HEK293T (cell line): ENCODE data around the gene MBOAT2.

ENCODE experiments used
- CTCF ChIA-PET: fragments of 350-600 bp; formaldehyde crosslinking; extraction: SDS; loops from one replicate; lab custom pipeline; 2021; ENCODE audit warnings: antibody characterized with exemption, inconsistent platforms; lab: Yijun Ruan, JAX
- POLR2A ChIA-PET: fragments of 350-600 bp; formaldehyde crosslinking; extraction: SDS; loops from one replicate; lab custom pipeline; 2020; ENCODE audit warnings: antibody characterized with exemption, inconsistent platforms; lab: Yijun Ruan, JAX
- DNase-seq: peaks from one replicate; pipeline ENCODE4 v3.0.0; 2012; ENCODE audit warnings: mixed read lengths; ENCODE audit errors: extremely low spot score
- ARNT ChIP-seq: fragments of 450-650 bp; IDR thresholded peaks from 2 replicates; pipeline ENCODE4 v1.6.1; 2017; ENCODE audit warnings: mild to moderate bottlenecking
- BHLHE40 ChIP-seq: fragments of 450-650 bp; IDR thresholded peaks from 2 replicates; pipeline ENCODE4 v1.6.1; 2016; ENCODE audit warnings: mild to moderate bottlenecking, moderate library complexity, borderline replicate concordance
- CTBP1 ChIP-seq: fragments of 450-650 bp; IDR thresholded peaks from 2 replicates; pipeline ENCODE4 v1.6.1; 2016; ENCODE audit warnings: borderline replicate concordance
- ELF4 ChIP-seq: fragments of 450-650 bp; IDR thresholded peaks from 2 replicates; pipeline ENCODE4 v1.6.1; 2017; ENCODE audit warnings: antibody characterized with exemption
- FOXA1 ChIP-seq: fragments of 450-650 bp; IDR thresholded peaks from 2 replicates; pipeline ENCODE4 v1.6.1; 2016; ENCODE audit warnings: mild to moderate bottlenecking
- FOXK2 ChIP-seq: fragments of 450-650 bp; IDR thresholded peaks from 2 replicates; pipeline ENCODE4 v1.6.1; 2016; ENCODE audit warnings: mild to moderate bottlenecking
- FOXM1 ChIP-seq: fragments of 450-650 bp; IDR thresholded peaks from 2 replicates; pipeline ENCODE4 v1.6.1; 2017; ENCODE audit warnings: mild to moderate bottlenecking, borderline replicate concordance
- HDGF ChIP-seq: fragments of 450-650 bp; IDR thresholded peaks from 2 replicates; pipeline ENCODE4 v1.6.1; 2017; ENCODE audit warnings: antibody characterized with exemption, borderline replicate concordance
- L3MBTL2 ChIP-seq: fragments of 450-650 bp; conservative IDR thresholded peaks from 2 replicates; pipeline ENCODE4 v1.6.1; 2016; ENCODE audit warnings: mild to moderate bottlenecking
- LEF1 ChIP-seq: fragments of 450-650 bp; IDR thresholded peaks from 2 replicates; pipeline ENCODE4 v1.6.1; 2017; ENCODE audit warnings: mild to moderate bottlenecking, borderline replicate concordance
- NFRKB ChIP-seq: fragments of 450-650 bp; IDR thresholded peaks from 2 replicates; pipeline ENCODE4 v1.6.1; 2016; ENCODE audit warnings: mild to moderate bottlenecking, moderate library complexity
- SP1 ChIP-seq: fragments of 450-650 bp; IDR thresholded peaks from 2 replicates; pipeline ENCODE4 v1.6.1; 2017
- SUZ12 ChIP-seq: fragments of 450-650 bp; IDR thresholded peaks from 2 replicates; pipeline ENCODE4 v1.6.1; 2016; ENCODE audit warnings: mild to moderate bottlenecking
- TARDBP ChIP-seq: fragments of 450-650 bp; IDR thresholded peaks from 2 replicates; pipeline ENCODE4 v1.6.1; 2016
- ZNF384 ChIP-seq: fragments of 450-650 bp; IDR thresholded peaks from 2 replicates; pipeline ENCODE4 v1.6.1; 2016
- TF ChIP-seq, protein P1 (sequence below): fragments of 450-650 bp; IDR thresholded peaks from 2 replicates; pipeline ENCODE4 v1.6.1; 2016

MBOAT2 gene

DNA sequence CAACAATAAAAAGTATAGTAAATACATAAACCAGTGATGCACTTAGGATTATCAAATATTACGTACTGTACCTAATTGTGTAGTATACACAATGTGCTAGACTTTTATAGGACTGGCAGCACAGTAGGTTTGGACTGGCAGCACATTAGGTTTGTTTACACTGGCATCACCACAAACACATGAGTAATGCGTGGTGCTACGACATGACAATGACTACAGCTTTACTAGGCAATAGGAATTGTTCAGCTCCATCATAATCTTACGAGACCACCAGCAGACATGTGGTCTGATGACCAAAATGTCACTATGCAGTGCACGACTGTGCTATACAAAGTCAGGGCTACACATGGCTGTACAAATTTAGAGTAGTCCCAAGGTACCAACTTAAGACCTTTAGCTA is 2.3 kb downstream of the MBOAT2 start:
- no peak for TF ChIP-seq FOXM1
- TF ChIP-seq, protein P1, sequence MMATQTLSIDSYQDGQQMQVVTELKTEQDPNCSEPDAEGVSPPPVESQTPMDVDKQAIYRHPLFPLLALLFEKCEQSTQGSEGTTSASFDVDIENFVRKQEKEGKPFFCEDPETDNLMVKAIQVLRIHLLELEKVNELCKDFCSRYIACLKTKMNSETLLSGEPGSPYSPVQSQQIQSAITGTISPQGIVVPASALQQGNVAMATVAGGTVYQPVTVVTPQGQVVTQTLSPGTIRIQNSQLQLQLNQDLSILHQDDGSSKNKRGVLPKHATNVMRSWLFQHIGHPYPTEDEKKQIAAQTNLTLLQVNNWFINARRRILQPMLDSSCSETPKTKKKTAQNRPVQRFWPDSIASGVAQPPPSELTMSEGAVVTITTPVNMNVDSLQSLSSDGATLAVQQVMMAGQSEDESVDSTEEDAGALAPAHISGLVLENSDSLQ, result peak; percentile 35; the same call in 1 of the 2 replicates
- CTCF ChIA-PET, result no interaction called here
- no peak for DNase-seq
- POLR2A ChIA-PET, result no interaction called here

DNA sequence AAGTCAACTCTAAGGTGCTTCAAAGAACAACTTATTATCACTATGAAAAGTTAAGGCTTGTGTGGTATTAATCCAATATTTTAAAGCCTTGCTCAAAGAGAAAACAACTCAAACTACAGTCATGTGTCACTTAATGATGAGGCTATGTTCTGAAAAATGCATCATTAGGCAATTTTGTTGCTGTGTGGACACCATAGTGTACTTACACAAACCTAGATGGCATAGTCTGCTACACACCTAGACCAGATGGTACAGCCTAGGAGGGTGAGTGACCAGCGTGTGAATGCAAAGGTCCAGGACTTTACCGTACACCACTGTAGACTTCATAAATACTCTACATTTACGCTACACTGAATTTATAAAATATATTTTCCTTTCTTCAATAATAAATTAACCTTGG is 3.0 kb downstream of the MBOAT2 start:
- CTCF ChIA-PET, result no interaction called here
- DNase-seq, result no peak
- no peak for TF ChIP-seq CTBP1
- no peak for TF ChIP-seq FOXA1
- POLR2A ChIA-PET, result no interaction called here

DNA sequence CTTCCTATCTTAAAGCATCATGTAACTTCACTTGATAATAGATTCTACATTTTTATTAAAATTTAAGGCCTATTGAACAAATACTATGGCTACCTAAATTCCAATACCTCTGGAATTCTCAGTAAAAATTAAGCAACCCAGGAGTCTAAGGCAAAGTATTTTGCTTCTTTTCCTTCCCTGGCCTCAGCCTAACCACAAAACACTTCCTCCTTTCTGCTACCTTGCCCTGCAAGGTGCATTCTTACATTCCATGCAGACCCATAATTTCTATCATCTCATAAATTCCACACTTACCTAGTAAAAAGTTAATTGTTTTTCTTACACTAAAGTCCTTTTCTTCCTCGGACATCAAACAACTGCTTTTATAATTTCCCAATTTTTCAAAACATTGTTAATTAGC is 3.7 kb downstream of the MBOAT2 start:
- CTCF ChIA-PET, result no interaction called here
- TF ChIP-seq L3MBTL2 (no peak), FOXK2 (no peak), NFRKB (no peak), ELF4 (no peak), SP1 (no peak), FOXM1 (no peak)
- POLR2A ChIA-PET, result no interaction called here
- no peak for DNase-seq

DNA sequence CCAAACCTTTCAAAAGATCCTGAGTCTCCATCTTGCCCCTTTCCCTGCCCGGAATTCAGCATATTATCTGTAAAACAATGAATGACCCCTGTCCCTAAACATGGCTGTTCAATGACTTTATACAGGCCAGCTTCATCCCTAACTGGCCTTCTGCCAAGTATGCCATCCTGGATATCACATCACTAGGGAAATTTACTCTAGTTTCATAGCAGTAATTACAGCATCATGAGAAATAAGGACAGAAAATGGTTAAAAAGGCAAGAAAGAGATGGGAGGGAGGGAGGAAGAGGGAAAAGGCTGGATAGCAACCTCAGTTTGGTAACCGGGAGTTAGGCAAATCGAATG is 4.4 kb downstream of the MBOAT2 start:
- no peak for TF ChIP-seq LEF1
- no peak for TF ChIP-seq TARDBP
- TF ChIP-seq FOXK2, result no peak
- TF ChIP-seq ARNT, result no peak
- no peak for TF ChIP-seq SP1
- TF ChIP-seq NFRKB, result no peak
- no peak for TF ChIP-seq BHLHE40
- TF ChIP-seq SUZ12, result no peak
- no peak for TF ChIP-seq ZNF384
- TF ChIP-seq, protein P1, result no peak
- no peak for TF ChIP-seq FOXM1
- TF ChIP-seq L3MBTL2, result no peak
- no peak for TF ChIP-seq HDGF
- ChIA-PET POLR2A (no interaction called here), CTCF (no interaction called here)
- no peak for DNase-seq

DNA sequence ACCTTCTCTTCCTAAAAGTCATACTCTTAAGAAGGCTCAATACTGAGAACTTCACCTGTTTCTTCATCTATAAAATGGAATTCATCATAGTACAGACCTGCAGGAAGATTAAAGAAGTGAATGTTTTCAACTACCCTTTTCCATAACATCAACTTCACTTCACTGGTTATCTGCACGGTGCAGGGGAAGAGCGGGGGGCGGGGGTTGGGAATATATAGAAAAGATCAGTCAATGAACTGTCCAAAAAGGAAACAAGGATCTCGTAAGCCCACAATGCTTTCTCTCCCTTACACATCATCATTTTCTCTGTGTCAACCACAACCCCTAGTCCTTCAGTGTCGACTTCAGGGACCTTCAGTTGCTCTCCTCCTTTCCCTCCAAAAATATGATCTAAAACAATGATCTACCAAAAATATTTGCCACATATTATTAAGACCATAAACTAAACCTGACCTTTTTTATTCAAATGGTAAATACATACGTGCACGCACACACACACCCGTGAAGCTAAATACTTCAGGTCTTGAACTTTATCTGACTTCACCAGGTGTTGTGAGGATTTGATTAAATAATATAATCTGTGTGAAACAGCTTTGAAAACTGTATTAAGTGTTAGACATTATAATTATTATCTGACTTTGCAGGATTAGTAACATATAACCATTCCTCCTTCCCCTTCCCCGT is 4.9 kb downstream of the MBOAT2 start:
- ChIA-PET POLR2A (no interaction called here), CTCF (no interaction called here)
- no peak for TF ChIP-seq FOXK2
- no peak for TF ChIP-seq TARDBP
- TF ChIP-seq LEF1, result no peak
- TF ChIP-seq SP1, result no peak
- TF ChIP-seq NFRKB, result no peak
- TF ChIP-seq ZNF384, result no peak
- no peak for TF ChIP-seq FOXA1
- no peak for TF ChIP-seq HDGF
- no peak for TF ChIP-seq FOXM1
- TF ChIP-seq BHLHE40, result no peak
- TF ChIP-seq ARNT, result no peak
- TF ChIP-seq SUZ12, result no peak
- TF ChIP-seq L3MBTL2, result no peak
- TF ChIP-seq ELF4, result no peak
- TF ChIP-seq, protein P1, result no peak
- no peak for TF ChIP-seq CTBP1
- no peak for DNase-seq

DNA sequence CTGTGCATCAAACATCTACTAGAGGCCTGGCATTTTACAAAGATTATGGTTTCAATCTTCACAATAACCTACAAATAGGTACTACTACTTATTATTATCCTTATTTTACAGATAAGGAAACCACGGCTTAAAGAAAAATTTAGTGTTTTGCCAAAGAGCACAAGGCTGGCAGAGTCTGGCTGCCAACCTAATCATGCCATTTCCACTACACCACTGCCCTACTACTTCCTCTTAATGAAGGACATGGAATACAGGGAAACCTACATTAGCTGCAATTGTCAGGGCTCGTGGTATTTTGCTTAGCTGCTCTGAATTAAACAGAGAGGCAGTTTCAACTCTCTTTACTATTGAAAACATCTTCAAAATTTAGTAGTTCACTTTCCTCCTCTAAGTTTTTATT is 5.9 kb downstream of the MBOAT2 start:
- POLR2A ChIA-PET, result no interaction called here
- TF ChIP-seq CTBP1 (no peak), ARNT (no peak), FOXK2 (no peak), BHLHE40 (no peak), NFRKB (no peak), FOXA1 (no peak), ELF4 (no peak), L3MBTL2 (no peak), SP1 (no peak), ZNF384 (no peak), SUZ12 (no peak), TARDBP (no peak), FOXM1 (no peak), LEF1 (no peak), HDGF (no peak)
- TF ChIP-seq, protein P1, result no peak
- no peak for DNase-seq
- CTCF ChIA-PET, result no interaction called here
